ENCODE data around the gene TMEM117.
A peak's percentile ranks its signal among the peaks of the same experiment; 100 is the strongest.
"Not testable (repeated sequence)": the region's sequence is repeated elsewhere in the genome, so short reads cannot be mapped to it uniquely, and the experiment has no call there.

The TMEM117 gene

GRCh38 chr12:44334347-44334746 lies 498.5 kb downstream of the TMEM117 start:
- no peak for DNase-seq

- no peak for DNase-seq
These were observed 499.1 kb downstream of the TMEM117 start for GRCh38 chr12:44335030-44335429.

- no peak for DNase-seq
These were observed 500.7 kb downstream of the TMEM117 start for GRCh38 chr12:44336577-44336976.

GRCh38 chr12:44342371-44342770 lies 506.5 kb downstream of the TMEM117 start:
- no peak for DNase-seq

- DNase-seq, result no peak
These were observed 511.3 kb downstream of the TMEM117 start for GRCh38 chr12:44347145-44347544.

- no peak for DNase-seq
These were observed 521.6 kb downstream of the TMEM117 start for GRCh38 chr12:44357494-44357893.

GRCh38 chr12:44358636-44359035 lies 522.8 kb downstream of the TMEM117 start:
- no peak for DNase-seq

- DNase-seq, result no peak
These were observed 527.1 kb downstream of the TMEM117 start for GRCh38 chr12:44362947-44363346.

- no peak for DNase-seq
These were observed 531.3 kb downstream of the TMEM117 start for GRCh38 chr12:44367136-44367535.

GRCh38 chr12:44367916-44368315 lies 532.0 kb downstream of the TMEM117 start:
- no peak for DNase-seq

GRCh38 chr12:44369998-44370397 lies 534.1 kb downstream of the TMEM117 start:
- DNase-seq, result no peak

- DNase-seq, result no peak
These were observed 535.1 kb downstream of the TMEM117 start for GRCh38 chr12:44370982-44371381.

GRCh38 chr12:44372259-44372658 lies 536.4 kb downstream of the TMEM117 start:
- no peak for DNase-seq

GRCh38 chr12:44375694-44376093 lies 539.8 kb downstream of the TMEM117 start:
- no peak for DNase-seq

GRCh38 chr12:44377443-44378187 lies 541.7 kb downstream of the TMEM117 start:
- DNase-seq, result peak; percentile 35

GRCh38 chr12:44379113-44379512 lies 543.2 kb downstream of the TMEM117 start:
- DNase-seq, result not testable (repeated sequence)

GRCh38 chr12:44379831-44380230 lies 544.0 kb downstream of the TMEM117 start:
- no peak for DNase-seq

- no peak for DNase-seq
These were observed 545.0 kb downstream of the TMEM117 start for GRCh38 chr12:44380861-44381260.

- peak; percentile 31 for DNase-seq
These were observed 545.5 kb downstream of the TMEM117 start for GRCh38 chr12:44381341-44381740.

GRCh38 chr12:44384136-44384535 lies 548.3 kb downstream of the TMEM117 start:
- DNase-seq, result no peak

GRCh38 chr12:44385964-44386363 lies 550.1 kb downstream of the TMEM117 start:
- DNase-seq, result no peak

GRCh38 chr12:44387581-44387980 lies 551.7 kb downstream of the TMEM117 start:
- no peak for DNase-seq

- DNase-seq, result no peak
These were observed 553.2 kb downstream of the TMEM117 start for GRCh38 chr12:44389038-44389437.

GRCh38 chr12:44389896-44390295 lies 554.0 kb downstream of the TMEM117 start:
- DNase-seq, result peak; percentile 51

- no peak for DNase-seq
These were observed 561.8 kb downstream of the TMEM117 start for GRCh38 chr12:44397631-44398030.
